GM18511 (cell line): ENCODE measurements around the gene TBC1D4.
"Not testable (repeated sequence)": the region's sequence is repeated elsewhere in the genome, so short reads cannot be mapped to it uniquely, and the experiment has no call there.

Experiments used
- ATAC-seq: cut with Tn5 transposase; IDR thresholded peaks from one replicate; pipeline ENCODE4 v1.9.1; 2021; ENCODE audit warnings: mild to moderate bottlenecking, moderate library complexity; ENCODE audit not compliant: unreplicated experiment

TBC1D4 gene

DNA sequence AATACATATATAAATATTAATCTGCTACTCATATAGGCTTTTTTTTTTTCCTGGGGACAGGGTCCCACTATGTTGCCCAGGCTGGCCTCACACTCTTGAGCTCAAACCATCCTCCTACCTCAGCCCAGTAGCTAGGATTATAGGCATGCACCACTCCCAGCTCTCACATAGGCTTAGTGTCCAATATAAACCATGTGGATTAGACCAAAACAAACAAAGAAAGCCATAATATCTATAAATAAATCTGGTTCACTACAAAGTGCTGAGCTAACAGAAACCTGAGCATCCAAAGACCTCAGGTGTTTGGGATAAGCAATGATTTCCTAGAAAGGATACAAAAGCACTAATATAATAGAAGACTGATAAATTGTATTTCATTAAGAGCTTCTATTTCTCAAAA lies 26.0 kb downstream of the TBC1D4 start:
- no peak for ATAC-seq

DNA sequence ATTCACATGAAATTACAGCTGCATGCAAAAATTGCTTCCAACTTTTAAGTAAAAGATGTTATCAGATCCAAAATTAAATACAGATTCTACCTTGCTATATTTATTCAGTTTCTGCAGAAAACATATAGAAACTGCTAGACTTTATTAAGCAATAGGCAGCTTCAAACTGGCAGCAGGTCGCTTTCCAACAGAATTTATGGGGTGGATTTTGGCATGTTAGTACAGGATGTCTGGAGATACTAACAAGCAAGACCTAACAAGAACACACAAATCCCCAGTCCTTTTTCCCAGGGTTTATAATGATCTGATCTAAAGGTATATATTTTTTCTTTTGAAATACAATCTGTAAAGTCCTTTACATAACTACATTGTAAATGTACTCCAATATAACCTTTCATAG lies 27.5 kb downstream of the TBC1D4 start:
- ATAC-seq, result no peak

DNA sequence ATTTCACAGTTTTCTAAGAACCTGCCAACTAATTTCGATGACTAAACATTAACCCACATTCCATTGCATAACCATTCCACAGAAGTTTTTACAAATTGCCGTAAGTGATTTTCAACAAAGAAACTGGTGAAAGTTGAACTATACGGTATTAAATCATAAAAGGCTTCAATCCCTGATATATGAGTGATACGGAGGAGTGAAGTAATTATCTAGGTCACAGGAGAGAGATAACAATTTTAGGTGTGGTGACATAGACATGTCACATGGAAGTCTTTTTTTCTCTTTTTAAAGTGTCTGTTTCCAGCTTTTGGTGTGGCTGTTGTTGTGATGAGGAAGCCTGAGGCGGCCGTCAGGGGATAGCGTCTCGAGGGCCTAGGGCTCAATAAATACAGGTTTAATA lies 29.4 kb downstream of the TBC1D4 start:
- no peak for ATAC-seq

DNA sequence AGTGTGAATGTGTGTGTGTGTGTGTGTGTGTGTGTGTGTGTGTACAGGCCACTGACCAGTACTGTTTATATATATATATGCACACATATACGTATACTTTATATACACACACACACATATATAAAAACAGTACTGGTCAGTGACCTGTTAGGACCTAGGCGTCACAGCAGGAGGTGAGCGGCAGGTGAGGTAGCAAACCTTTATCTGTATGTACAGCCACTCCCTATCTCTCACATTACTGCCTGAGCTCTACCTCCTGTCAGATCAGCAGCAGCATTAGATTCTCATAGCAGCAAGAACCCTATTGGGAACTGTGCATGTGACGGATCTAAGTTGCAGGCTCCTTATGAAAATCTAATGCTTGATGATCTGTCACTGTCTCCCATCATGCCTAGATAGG lies 34.5 kb downstream of the TBC1D4 start:
- ATAC-seq, result no peak

DNA sequence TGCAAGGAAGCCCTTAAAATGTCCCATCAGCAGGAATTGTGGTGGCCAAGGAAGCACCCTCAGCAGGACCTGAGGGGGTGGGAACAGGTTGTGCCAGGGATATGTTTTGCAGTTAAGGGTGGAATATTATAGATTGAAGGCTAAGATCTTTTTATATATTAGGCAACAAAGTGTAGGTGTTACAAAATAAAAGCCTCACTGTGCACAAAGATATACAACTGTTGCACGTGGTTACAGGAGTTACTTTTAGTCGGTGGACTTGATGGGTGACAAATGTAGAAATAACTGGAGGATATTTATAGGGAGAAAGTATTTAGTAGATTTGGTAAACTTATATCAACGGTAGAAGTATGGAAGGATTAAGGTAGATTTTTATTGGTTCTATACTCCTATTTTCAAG lies 35.1 kb downstream of the TBC1D4 start:
- no peak for ATAC-seq

DNA sequence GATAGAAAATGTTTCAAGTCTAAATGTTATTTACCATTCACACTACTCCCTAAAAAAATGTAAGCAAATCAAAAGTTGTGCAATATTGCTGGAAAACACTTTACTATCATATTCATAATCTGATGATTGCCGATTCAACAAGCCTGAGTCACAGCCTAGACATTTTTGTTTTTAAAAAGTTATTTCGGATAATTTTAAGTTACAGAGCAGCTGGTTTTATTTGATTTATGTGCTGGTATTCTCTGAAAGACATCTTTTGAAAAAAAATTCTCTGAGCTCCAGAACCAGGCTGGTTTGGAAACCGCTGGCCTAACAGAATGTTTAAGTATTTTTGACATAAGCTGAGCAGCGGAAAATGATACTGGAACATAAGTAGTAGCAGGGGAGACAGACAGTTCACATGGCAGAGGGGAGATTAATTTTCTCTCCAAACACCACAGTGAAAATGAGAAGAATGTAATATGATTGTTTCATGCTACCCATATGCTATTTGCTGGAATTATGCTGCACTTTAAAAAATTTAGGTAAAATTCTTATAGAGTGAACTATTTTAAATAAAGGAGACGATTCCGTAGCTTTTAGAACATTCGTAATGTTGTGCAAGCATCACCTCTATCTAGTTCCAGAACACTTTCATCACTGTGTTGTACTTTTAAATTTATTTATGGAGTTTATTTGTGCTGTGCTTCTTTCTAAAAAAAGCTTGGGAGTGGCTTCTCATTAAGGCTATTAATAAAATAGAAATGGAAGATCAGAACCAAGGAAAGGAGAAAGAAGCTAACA lies 36.1 kb downstream of the TBC1D4 start:
- no peak for ATAC-seq

DNA sequence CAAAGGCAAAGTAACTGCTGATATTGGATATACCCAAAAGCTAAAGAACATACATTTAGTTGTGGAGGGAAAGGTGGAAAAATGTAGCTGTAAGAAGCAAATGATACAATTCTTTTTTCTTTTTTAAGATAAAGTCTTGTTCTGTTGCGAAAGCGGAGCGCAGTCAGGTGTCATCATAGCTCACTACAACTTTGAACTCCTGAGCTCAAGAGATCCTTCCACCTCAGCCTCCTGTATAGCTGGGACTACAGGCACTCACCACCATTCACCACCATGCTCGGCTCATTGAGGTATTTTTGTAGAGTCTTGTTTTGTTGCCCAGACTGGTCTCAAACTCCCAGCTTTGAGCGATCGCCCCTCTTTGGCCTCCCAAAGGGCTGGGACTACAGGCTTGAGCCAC lies 38.0 kb downstream of the TBC1D4 start:
- no peak for ATAC-seq

DNA sequence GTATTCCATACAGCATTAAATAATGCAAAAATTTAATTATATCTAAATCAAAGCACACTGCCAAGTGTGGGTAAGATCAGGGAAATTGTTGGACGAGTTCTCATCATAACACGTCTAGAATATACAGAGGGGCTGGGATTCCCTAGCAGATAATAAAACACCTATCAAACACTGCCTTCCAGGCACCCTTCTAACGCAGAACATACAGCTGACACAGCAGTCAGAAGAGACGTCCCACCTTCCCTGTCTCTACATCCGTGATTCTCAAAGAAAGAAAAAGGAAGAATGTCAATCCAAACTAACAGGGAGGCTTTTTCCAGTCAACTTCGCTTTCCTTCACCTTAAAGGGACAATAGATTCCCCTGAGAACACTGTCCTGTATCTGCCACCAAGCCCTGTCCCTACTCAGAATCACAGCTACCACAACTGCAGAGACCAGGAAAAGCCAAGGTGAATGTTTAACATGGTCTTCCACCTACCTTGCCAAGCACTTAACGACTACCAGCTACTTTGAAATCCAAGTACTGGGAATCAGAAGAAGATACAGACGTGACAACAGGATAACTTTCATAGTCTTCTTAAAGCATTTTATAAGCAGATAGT lies 38.5 kb downstream of the TBC1D4 start:
- ATAC-seq, result no peak

DNA sequence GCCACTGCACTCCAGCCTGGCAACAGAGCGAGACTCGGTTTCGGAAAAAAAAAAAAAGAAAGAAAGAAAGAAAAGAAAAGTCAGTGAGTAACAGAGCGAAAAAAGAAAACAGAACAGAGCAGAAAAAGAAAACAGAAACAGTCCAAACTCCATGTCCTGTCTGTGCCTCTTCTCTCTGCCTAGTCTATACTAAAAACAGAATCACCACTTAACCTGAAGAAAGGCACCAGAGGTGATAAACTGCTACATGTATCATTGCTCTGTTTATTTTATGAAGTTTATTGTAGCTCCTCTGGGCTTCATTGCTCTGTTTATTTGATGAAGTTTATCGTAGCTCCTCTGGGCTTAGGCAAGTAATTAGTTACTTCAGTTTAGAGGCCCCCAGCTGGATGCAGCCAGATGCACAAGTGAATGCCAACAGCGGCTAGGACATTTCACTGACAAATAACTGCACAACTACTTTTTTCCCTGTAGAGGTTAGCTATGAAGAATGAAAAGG lies 39.2 kb downstream of the TBC1D4 start:
- no peak for ATAC-seq

DNA sequence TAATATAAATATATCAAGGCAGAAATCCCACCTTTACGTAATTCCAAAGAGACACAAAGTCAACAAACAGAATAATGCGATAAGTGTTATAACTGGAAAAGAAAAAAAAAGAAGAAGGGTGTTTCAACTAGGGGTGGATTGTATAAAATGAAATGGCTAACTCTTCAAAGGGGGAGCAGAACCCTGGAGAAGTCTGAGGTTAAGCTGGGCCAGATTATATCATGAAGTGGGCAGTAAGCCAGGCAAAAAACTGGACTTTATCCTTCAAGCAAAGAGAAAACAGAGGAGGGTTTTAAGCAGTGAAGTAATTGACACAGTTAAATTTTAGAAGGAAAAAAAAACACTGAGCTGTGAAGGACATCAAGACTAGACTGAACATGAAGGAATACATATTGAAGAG lies 41.9 kb downstream of the TBC1D4 start:
- no peak for ATAC-seq

DNA sequence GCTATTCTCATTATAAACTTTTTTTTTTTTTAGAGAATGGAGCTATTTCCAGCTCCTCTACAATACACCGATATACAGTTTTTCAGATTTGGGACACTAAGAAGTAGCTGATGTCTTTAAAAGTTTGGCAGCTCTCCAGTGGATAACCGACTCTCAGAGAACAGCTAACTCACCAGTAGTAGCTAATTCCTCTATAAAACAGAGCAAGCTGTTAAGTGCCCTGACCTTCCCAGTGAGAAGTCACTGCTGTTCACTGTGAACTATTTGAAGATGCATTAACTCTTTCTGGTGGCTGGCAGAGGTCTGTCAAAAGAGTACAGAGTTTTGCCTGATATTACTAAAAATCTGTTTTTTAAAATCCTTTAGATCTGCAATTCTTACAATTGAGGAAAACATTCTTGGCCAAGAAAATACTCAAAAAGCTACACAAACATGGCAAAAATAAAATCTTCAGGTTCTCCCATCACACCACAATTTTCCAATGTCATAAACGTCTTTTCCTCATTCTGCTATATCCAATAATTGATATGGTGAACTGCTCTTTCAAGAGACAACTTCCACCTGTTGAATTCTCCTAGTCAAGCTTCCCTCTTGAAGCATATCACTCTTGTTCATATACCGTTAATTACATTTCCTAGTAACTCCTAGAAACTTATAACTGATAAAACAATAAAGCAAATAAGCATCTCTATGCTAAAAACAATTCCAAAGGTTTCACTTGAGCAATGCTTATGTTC lies 44.2 kb downstream of the TBC1D4 start:
- no peak for ATAC-seq

DNA sequence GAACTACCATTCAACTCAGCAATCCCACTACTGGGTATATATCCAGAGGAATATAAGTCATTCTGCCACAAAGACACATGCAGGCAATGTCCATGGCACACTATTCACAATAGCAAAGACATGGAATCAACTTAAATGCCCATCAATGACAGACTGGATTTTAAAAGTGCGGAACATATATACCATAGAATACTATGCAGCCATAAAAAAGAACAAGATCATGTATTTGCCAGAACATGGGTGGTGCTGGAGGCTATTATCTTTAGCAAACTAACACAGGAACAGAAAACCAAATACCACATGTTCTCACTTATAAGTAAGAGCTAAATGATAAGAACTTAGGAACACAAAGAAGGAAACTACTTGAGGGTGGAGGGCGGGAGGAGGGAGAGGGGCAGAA lies 47.8 kb downstream of the TBC1D4 start:
- ATAC-seq, result not testable (repeated sequence)

DNA sequence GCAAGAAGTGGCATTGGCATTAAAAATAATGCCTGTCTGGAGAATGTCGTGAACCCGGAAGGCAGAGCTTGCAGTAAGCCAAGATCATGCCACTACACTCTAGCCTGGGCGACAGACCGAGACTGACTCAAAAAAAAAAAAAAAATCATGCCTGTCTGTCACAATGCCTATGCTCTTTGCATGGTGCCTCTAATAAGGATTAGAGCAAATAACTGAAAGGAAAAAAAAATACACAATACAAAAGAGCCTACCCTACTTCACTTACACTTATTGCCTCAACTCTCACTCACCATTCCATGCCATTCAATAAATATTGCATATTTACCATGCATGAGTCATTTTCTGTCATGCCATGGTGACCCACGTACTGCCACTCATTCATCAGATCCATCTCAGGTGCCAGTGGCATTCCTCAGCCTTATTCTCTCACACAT lies 49.1 kb downstream of the TBC1D4 start:
- ATAC-seq, result no peak

DNA sequence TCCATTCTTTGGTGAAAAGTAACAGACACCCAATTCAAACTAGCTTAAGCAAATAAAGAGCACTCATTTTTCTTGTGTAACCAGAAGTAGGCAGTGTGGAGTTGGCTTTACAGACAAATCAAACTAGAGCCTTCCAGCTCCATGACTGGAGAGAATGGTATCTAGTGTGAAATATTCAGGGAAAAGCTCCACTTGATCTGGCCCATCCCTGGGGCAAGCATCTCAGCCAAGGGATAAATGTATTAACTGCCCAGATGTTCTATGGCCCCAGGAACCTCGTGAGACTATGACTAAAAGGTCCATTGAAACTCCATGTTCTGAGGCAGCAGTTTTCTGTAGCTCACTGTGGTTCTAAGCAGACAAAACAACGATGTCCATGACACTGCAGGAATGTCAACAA lies 49.9 kb downstream of the TBC1D4 start:
- no peak for ATAC-seq

DNA sequence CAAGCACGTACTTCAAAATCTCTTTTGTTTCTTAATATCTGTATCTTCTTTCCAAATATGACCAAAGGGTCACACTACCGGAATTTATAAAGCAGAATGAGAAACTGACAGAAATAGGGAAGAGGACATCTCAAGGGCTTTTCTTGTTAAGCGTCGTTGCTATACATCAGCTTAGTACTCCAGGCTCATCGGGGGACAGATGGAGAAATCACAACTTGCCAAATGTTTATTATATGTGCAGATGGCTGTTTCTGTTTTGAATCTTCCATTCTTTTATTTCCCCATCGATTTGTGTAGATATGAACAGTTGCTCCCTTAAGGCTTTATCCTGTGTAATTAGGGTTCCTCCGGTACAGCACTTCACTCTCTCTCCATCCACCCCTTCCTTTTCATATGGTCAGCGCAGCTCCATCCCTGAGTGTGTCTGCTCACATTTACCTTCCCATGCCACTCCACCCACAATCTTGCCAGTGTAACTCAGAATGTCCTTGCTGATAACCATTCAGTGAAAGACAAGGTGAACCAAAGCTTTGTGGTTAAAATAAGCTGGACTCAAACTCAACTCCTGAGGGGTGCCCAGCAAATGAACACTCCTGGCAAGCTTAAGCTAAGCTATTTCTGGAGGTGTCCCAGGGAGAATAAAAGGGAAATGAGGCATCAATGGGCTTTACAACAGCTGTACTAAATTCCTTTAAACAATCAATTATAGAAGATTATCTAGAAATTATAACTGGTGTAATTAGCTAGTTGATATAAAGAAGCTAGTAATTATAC lies 51.3 kb downstream of the TBC1D4 start:
- ATAC-seq, result no peak

DNA sequence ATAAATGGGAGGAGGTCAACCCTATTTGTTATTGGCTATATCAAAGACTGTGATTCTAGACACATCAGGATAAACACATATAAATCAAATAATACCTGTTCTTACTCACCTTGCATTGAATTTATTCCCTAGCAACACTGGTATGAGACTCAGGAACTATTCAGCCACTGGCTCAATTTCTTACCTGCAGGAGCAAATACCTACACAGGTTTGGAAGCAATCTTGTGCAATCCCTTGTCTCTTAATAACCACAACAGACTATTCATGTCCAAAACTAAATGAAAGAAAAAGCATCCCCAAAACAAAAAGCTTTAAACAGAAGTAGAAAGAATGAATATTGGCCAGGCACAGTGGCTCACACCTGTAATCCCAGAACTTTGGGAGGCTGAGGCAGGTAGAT lies 55.5 kb downstream of the TBC1D4 start:
- no peak for ATAC-seq

DNA sequence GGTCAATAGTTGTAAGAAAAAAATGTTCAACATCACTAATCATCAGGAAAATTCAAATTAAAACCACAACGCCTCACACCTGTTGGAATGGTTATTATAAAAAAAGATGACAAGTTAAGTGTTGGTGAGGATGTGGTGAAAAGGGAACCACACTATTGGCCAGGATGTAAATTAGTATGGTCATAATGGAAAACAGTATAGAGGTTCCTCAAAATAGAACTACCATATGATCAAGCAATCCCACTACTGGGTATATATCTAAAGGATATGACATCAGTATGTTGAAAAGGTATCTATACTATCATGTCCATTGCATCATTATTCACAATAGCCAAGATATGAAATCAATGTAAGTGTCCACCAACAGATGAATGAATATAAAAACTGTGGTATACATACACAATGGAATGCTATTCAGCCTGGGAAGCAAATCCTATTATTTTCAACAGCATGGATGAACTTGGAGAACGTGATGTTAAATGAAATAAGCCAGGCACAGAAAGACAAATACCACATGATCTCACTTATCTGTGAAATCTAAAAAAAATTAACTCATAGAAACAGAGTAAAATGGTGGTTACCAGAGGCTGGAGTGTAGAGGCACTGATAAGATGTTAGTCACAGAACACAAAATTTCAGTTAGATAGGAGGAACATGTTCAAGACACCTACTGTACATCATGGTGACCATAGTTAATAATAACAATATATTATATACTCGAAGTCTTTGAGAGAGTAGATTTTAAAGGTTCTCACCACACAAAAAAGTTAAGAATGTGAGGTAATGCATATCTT lies 56.6 kb downstream of the TBC1D4 start:
- ATAC-seq, result peak; percentile 85

DNA sequence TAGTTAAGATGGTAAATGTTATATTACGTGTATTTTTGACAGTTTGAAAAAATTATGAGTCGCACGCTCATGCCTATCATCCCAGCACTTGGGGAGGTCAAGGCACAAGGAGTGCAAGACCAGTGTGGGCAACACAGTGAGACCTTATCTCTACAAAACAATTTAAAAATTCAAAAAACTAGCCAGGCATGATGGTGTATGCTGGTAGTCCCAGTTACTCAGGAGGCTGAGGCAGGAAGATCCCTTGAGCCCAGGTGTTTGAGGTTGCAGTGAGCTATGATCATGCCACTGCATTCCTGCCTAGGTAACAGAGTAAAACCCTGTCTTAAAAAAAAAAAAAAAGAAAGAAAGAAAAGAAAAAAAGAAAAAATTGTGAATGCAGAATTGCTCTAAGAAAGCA lies 58.0 kb downstream of the TBC1D4 start:
- ATAC-seq, result no peak

DNA sequence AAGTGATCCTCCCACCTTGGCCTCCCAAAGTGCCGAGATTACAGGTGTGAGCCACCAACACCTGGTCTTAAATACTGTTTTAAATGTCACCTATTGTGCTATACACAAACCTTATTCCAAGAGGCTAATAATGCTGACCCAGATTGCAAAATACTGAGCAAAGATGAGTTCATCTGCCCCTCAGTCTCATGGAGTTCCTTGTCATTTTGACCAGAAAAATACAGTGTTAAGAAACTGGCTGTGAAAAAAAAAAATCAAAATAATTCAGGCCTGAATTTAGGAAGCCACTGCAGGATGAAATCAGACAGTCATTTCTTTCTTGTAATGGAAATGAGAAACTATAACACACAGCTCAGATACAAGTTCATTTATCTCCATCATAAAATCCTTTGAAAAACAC lies 59.9 kb downstream of the TBC1D4 start:
- no peak for ATAC-seq

DNA sequence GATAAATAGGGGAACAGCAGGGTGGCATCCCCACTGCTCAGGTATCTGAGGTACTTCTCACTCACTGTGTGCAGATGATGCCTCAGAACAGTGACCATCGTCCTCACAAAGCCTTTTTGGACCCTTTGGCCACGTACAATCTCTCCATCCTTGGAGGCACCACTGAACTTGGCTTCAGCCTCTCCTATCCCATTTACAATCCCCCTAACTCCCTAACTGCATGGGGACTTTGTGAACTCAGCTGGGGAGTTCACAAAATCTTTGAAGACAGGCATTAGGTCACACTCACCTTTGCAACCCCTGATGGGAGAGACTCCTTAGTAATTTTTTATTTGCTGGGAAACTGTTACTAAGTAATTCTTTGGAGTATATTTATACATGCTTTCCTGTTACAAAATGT lies 60.8 kb downstream of the TBC1D4 start:
- no peak for ATAC-seq
